GM12891 (cell line): ENCODE data around the gene SMIM41.

Experiments used
- PAX5 ChIP-seq: IDR thresholded peaks from 2 replicates; pipeline ENCODE4 v1.6.1; 2011; ENCODE audit warnings: low read length, moderate library complexity, mild to moderate bottlenecking; ENCODE audit not compliant: insufficient read depth, severe bottlenecking
- POLR2A ChIP-seq: IDR thresholded peaks from 2 replicates; pipeline ENCODE4 v1.6.1; 2011; ENCODE audit warnings: low read depth, low read length, control low read depth
- POLR2AphosphoS5 ChIP-seq: IDR thresholded peaks from 2 replicates; pipeline ENCODE4 v1.6.1; 2011; ENCODE audit warnings: low read depth, low read length, control low read depth
- SPI1 ChIP-seq: IDR thresholded peaks from 2 replicates; pipeline ENCODE4 v1.6.1; 2011; ENCODE audit warnings: low read depth, low read length, control low read depth
- TAF1 ChIP-seq: IDR thresholded peaks from 2 replicates; pipeline ENCODE4 v1.6.1; 2011; ENCODE audit warnings: low read depth, low read length, control low read depth

GRCh38 chr12:52152905-52153317, 73.4 kb downstream of the SMIM41 start:
- TF ChIP-seq POLR2A (no peak), TAF1 (no peak), POLR2AphosphoS5 (no peak), SPI1 (no peak), PAX5 (no peak)
